HG03354 (cell line): ENCODE measurements around the gene SCN1A.
"Not testable (repeated sequence)": the region's sequence is repeated elsewhere in the genome, so short reads cannot be mapped to it uniquely, and the experiment has no call there.

Experiments
- ATAC-seq: cut with Tn5 transposase; IDR thresholded peaks from one replicate; pipeline ENCODE4 v1.9.1; 2021; ENCODE audit warnings: mild to moderate bottlenecking; ENCODE audit not compliant: unreplicated experiment, poor library complexity, severe bottlenecking

The SCN1A gene

GRCh38 chr2:166013878-166014277, 113.9 kb downstream of the SCN1A start:
- no peak for ATAC-seq

GRCh38 chr2:166011660-166012059, 116.2 kb downstream of the SCN1A start:
- no peak for ATAC-seq

- ATAC-seq: no peak
Observed at GRCh38 chr2:166000401-166000800, 127.4 kb downstream of the SCN1A start.

GRCh38 chr2:165990846-165991245, 137.0 kb downstream of the SCN1A start:
- ATAC-seq: no peak

- no peak for ATAC-seq
Observed at GRCh38 chr2:165989851-165990250, 138.0 kb downstream of the SCN1A start.

- ATAC-seq: no peak
Observed at GRCh38 chr2:165985120-165985519, 142.7 kb downstream of the SCN1A start.

- not testable (repeated sequence) for ATAC-seq
Observed at GRCh38 chr2:165972161-165972560, 155.7 kb downstream of the SCN1A start.

GRCh38 chr2:165970663-165971062, 157.2 kb downstream of the SCN1A start:
- ATAC-seq: no peak

GRCh38 chr2:165969227-165969626, 158.6 kb downstream of the SCN1A start:
- no peak for ATAC-seq

- no peak for ATAC-seq
Observed at GRCh38 chr2:165967746-165968145, 160.1 kb downstream of the SCN1A start.

GRCh38 chr2:165961818-165962217, 166.0 kb downstream of the SCN1A start:
- ATAC-seq: no peak

- no peak for ATAC-seq
Observed at GRCh38 chr2:165959371-165959770, 168.4 kb downstream of the SCN1A start.

GRCh38 chr2:165958313-165958960, 169.4 kb downstream of the SCN1A start:
- ATAC-seq: no peak

GRCh38 chr2:165957030-165957675, 170.7 kb downstream of the SCN1A start:
- ATAC-seq: no peak

- peak; percentile 93 for ATAC-seq
Observed at GRCh38 chr2:165953655-165954606, 173.9 kb downstream of the SCN1A start, which contains the start of gene TTC21B. Gene TTC21B, minus strand, starts transcription at chr2:165953776. Its CDS starts 71 bp downstream, at chr2:165953705.

- ATAC-seq: peak; percentile 47
Observed at GRCh38 chr2:165953306-165953654, 174.5 kb downstream of the SCN1A start.

GRCh38 chr2:165952741-165953211, 175.0 kb downstream of the SCN1A start:
- peak; percentile 24 for ATAC-seq

GRCh38 chr2:165952085-165952484, 175.7 kb downstream of the SCN1A start:
- no peak for ATAC-seq

- no peak for ATAC-seq
Observed at GRCh38 chr2:165950438-165950837, 177.4 kb downstream of the SCN1A start.

- no peak for ATAC-seq
Observed at GRCh38 chr2:165941827-165942226, 186.0 kb downstream of the SCN1A start.
